IMR-90 (cell line): ENCODE data around the gene CCDC12. TPM values are rescaled to one million over a fixed set of nuclear protein-coding genes. Genes with fewer than 3 reads are reported as not detected.

ENCODE experiments used
- ATAC-seq: fragments of 200-7000 bp; cut with Tn5 transposase; 2 replicates; pipeline ENCODE4 v1.9.1; 2020; ENCODE audit warnings: low read depth, mild to moderate bottlenecking, moderate library complexity
- BruUV-seq: library from RNA; stranded (reverse); fragments of 400-500 nt; replicated peaks from 2 replicates; lab custom pipeline; 2021; lab: Mats Ljungman, UMichigan
- CTCF ChIA-PET: fragments of 300-600 bp; formaldehyde crosslinking; extraction: SDS; loops from one replicate; lab custom pipeline; 2021; ENCODE audit warnings: antibody characterized with exemption; lab: Yijun Ruan, JAX
- POLR2A ChIA-PET: fragments of 300-600 bp; sonication (Branson Sonifier 250); formaldehyde crosslinking; loops from one replicate; lab custom pipeline; 2022; ENCODE audit warnings: antibody characterized with exemption; ENCODE audit not compliant: unreplicated experiment; lab: Charles Lee
- DNase-seq: peaks from one replicate; pipeline ENCODE4 v3.0.0; 2013
- H2AFZ ChIP-seq: replicated peaks from 2 replicates; pipeline ENCODE3; 2013; ENCODE audit warnings: low read length, mild to moderate bottlenecking; ENCODE audit not compliant: poor library complexity
- H2AK5ac ChIP-seq: 2 replicates; pipeline ENCODE4 v1.6.1; 2013; ENCODE audit warnings: low read depth, low read length, inconsistent platforms
- H2AK9ac ChIP-seq: replicated peaks from 2 replicates; pipeline ENCODE3; 2013; ENCODE audit warnings: mild to moderate bottlenecking, low read depth, low read length, moderate library complexity; ENCODE audit not compliant: poor library complexity
- H2BK120ac ChIP-seq: 2 replicates; pipeline ENCODE4 v1.6.1; 2013; ENCODE audit warnings: low read depth, low read length, inconsistent platforms
- H2BK15ac ChIP-seq: 3 replicates; pipeline ENCODE4 v1.6.1; 2013; ENCODE audit warnings: low read depth, low read length, inconsistent platforms
- H2BK20ac ChIP-seq: 2 replicates; pipeline ENCODE4 v1.6.1; 2013; ENCODE audit warnings: low read depth, mild to moderate bottlenecking, inconsistent platforms, low read length, moderate library complexity
- H2BK5ac ChIP-seq: 2 replicates; pipeline ENCODE4 v1.6.1; 2013; ENCODE audit warnings: mild to moderate bottlenecking, low read depth, low read length, inconsistent platforms; ENCODE audit not compliant: poor library complexity, severe bottlenecking
- H3K14ac ChIP-seq: replicated peaks from 2 replicates; pipeline ENCODE4 v1.6.1; 2013; ENCODE audit warnings: low read depth, low read length, inconsistent platforms
- H3K18ac ChIP-seq: 2 replicates; pipeline ENCODE4 v1.6.1; 2013; ENCODE audit warnings: low read depth, low read length, control low read depth
- H3K23ac ChIP-seq: 2 replicates; pipeline ENCODE4 v1.6.1; 2013; ENCODE audit warnings: low read depth, low read length, inconsistent platforms
- H3K27ac ChIP-seq: 2 replicates; pipeline ENCODE4 v1.5.1; 2013; ENCODE audit warnings: mild to moderate bottlenecking, control low read depth, low read length; ENCODE audit not compliant: insufficient read depth
- H3K27me3 ChIP-seq: 2 replicates; pipeline ENCODE4 v1.6.1; 2013; ENCODE audit warnings: low read length; ENCODE audit not compliant: control insufficient read depth, insufficient read depth
- H3K36me3 ChIP-seq: 2 replicates; pipeline ENCODE4 v1.6.1; 2013; ENCODE audit warnings: low read length, mixed read lengths; ENCODE audit not compliant: control insufficient read depth, insufficient read depth
- H3K4ac ChIP-seq: 2 replicates; pipeline ENCODE4 v1.6.1; 2013; ENCODE audit warnings: low read depth, low read length, inconsistent platforms
- H3K4me1 ChIP-seq: 2 replicates; pipeline ENCODE4 v1.6.1; 2013; ENCODE audit warnings: low read length, mixed read lengths; ENCODE audit not compliant: control insufficient read depth, insufficient read depth
- H3K4me2 ChIP-seq: 2 replicates; pipeline ENCODE4 v1.6.1; 2013; ENCODE audit warnings: low read depth, mild to moderate bottlenecking, control low read depth, low read length, moderate library complexity
- H3K4me3 ChIP-seq: 2 replicates; pipeline ENCODE4 v1.5.1; 2013; ENCODE audit warnings: low read depth, mild to moderate bottlenecking, control low read depth, low read length, moderate library complexity; ENCODE audit not compliant: insufficient read depth
- H3K56ac ChIP-seq: 2 replicates; pipeline ENCODE4 v1.6.1; 2013; ENCODE audit warnings: low read length, inconsistent platforms; ENCODE audit not compliant: insufficient read depth; ENCODE audit errors: extremely low read depth
- H3K79me1 ChIP-seq, 2 experiments: 2 replicates each; pipeline ENCODE4 v1.6.1; 2013; ENCODE audit warnings: low read length in 2 of 2, inconsistent platforms in 1 of 2, low read depth in 1 of 2
- H3K9ac ChIP-seq: 2 replicates; pipeline ENCODE4 v1.6.1; 2013; ENCODE audit warnings: low read depth, low read length, control low read depth
- H3K9me1 ChIP-seq: 2 replicates; pipeline ENCODE4 v1.6.1; 2013; ENCODE audit warnings: low read length, inconsistent platforms; ENCODE audit not compliant: insufficient read depth
- H3K9me3 ChIP-seq: 2 replicates; pipeline ENCODE4 v1.6.1; 2013; ENCODE audit warnings: low read length; ENCODE audit not compliant: control insufficient read depth, insufficient read depth
- H4K20me1 ChIP-seq: 2 replicates; pipeline ENCODE4 v1.6.1; 2013; ENCODE audit warnings: low read length, inconsistent platforms; ENCODE audit not compliant: insufficient read depth
- H4K5ac ChIP-seq: 2 replicates; pipeline ENCODE4 v1.6.1; 2013; ENCODE audit warnings: mild to moderate bottlenecking, low read depth, low read length, control low read depth
- H4K8ac ChIP-seq, 2 experiments: 2 replicates each; pipeline ENCODE4 v1.6.1; 2013; ENCODE audit warnings: low read depth in 2 of 2, low read length in 2 of 2, control low read depth in 1 of 2, inconsistent platforms in 1 of 2
- H4K91ac ChIP-seq: 2 replicates; pipeline ENCODE4 v1.6.1; 2013; ENCODE audit warnings: low read depth, low read length, inconsistent platforms; ENCODE audit not compliant: insufficient read depth
- CEBPB ChIP-seq: IDR thresholded peaks from 2 replicates; pipeline ENCODE4 v1.6.1; 2012; ENCODE audit warnings: low read depth, low read length, improper control_type of control experiment
- CTCF ChIP-seq: conservative IDR thresholded peaks from 2 replicates; pipeline ENCODE4 v1.5.1; 2012; ENCODE audit warnings: mild to moderate bottlenecking, low read depth, low read length, improper control_type of control experiment
- ELK1 ChIP-seq: fragments of 150-350 bp; IDR thresholded peaks from 2 replicates; pipeline ENCODE4 v1.6.1; 2016; ENCODE audit warnings: low read depth, mild to moderate bottlenecking, low read length, moderate library complexity, borderline replicate concordance
- MAFK ChIP-seq: IDR thresholded peaks from 2 replicates; pipeline ENCODE4 v1.6.1; 2012; ENCODE audit warnings: low read depth, low read length, improper control_type of control experiment
- MAZ ChIP-seq: IDR thresholded peaks from 2 replicates; pipeline ENCODE4 v1.6.1; 2012; ENCODE audit warnings: low read depth, mild to moderate bottlenecking, low read length, improper control_type of control experiment, moderate library complexity, borderline replicate concordance
- NFE2L2 ChIP-seq: fragments of 150-350 bp; IDR thresholded peaks from 2 replicates; pipeline ENCODE4 v1.6.1; 2016; ENCODE audit warnings: low read depth, mild to moderate bottlenecking, low read length
- POLR2A ChIP-seq: IDR thresholded peaks from 2 replicates; pipeline ENCODE4 v1.6.1; 2012; ENCODE audit warnings: mild to moderate bottlenecking, low read depth, low read length
- RAD21 ChIP-seq: IDR thresholded peaks from 2 replicates; pipeline ENCODE4 v1.6.1; 2012; ENCODE audit warnings: low read length, improper control_type of control experiment
- SMC3 ChIP-seq: fragments of 150-350 bp; IDR thresholded peaks from 2 replicates; pipeline ENCODE4 v1.6.1; 2016; ENCODE audit warnings: low read depth, mild to moderate bottlenecking, antibody characterized with exemption, low read length, moderate library complexity
- USF2 ChIP-seq: fragments of 150-350 bp; IDR thresholded peaks from 2 replicates; pipeline ENCODE4 v1.6.1; 2017; ENCODE audit warnings: mild to moderate bottlenecking, antibody characterized with exemption, low read length, low read depth
- WGBS, 2 experiments: methylation state at CpG; one replicate each; pipeline versions ENCODE4 v1.1.5 to v1.1.7; 2013; ENCODE audit warnings: missing lambda C conversion rate in 2 of 2; ENCODE audit not compliant: insufficient read length in 1 of 2; ENCODE audit errors: extremely low coverage in 2 of 2; 5-methylcytosine and 5-hydroxymethylcytosine counted together
- dilution Hi-C: fragments of 300-500 bp; cut with HindIII; formaldehyde crosslinking; loops from one replicate; pipeline ENCODE4 v1.14.3; 2018; ENCODE audit warnings: low sequenced_read_pairs; ENCODE audit not compliant: unreplicated experiment
- in situ Hi-C: fragments of 300-500 bp; cut with MboI; formaldehyde crosslinking; loops from 3 replicates; pipeline ENCODE4 v1.14.3; 2019; ENCODE audit warnings: low sequenced_read_pairs, inconsistent platforms, mixed read lengths
- intact Hi-C: fragments of 100-400 bp; cut with micrococcal nuclease; formaldehyde crosslinking; loops from 2 replicates; pipeline ENCODE4 v1.10.0; 2022
- polyA plus RNA-seq, 3 experiments: library from polyadenylated mRNA; depleted of rRNA; stranded (reverse); fragments of >200 nt; gene quantifications; 2 replicates each; pipeline ENCODE4 v1.2.3, GENCODE V29; 2012; ENCODE audit warnings: low replicate concordance in 1 of 3
- total RNA-seq: library from RNA; depleted of rRNA; stranded (reverse); fragments of >200 nt; gene quantifications from 2 replicates; pipeline ENCODE4 v1.2.3, GENCODE V29; 2012

The CCDC12 gene
- total and polyA plus RNA-seq, 2 of the 4 experiments (the other 2 are of a cell fraction), result 15.2 to 35.1 TPM

GRCh38 chr3:47004369-47005211 is 28.0 kb upstream of the CCDC12 start:
- Histone ChIP-seq H3K27ac (no peak overlapping the region), H2BK15ac (no peak overlapping the region), H2AK9ac (no peak overlapping the region), H2BK120ac (no peak overlapping the region), H4K91ac (no peak overlapping the region), H4K5ac (no peak overlapping the region), H3K4me2 (no peak overlapping the region), H3K9me1 (peaks cover 13% of the 10 kb centered on the region; the same call in 1 of the 2 replicates), H2AK5ac (no peak overlapping the region), H2AFZ (no peak overlapping the region), H3K23ac (no peak overlapping the region), H2BK20ac (no peak overlapping the region), H4K8ac (no peak overlapping the region), H3K4ac (no peak overlapping the region), H4K20me1 (no peaks in the 10 kb centered on the region; the same call in 1 of the 2 replicates), H3K27me3 (no peaks in the 10 kb centered on the region), H3K4me1 (peaks cover 5% of the 10 kb centered on the region), H3K36me3 (peaks cover 6% of the 10 kb centered on the region; the same call in 1 of the 2 replicates), H3K9ac (no peak overlapping the region), H3K56ac (no peak overlapping the region), H3K4me3 (no peak overlapping the region), H3K14ac (no peak overlapping the region), H3K18ac (no peak overlapping the region), H2BK5ac (no peak overlapping the region), H3K79me1 (no peaks in the 10 kb centered on the region), H3K9me3 (no peaks in the 10 kb centered on the region)
- 93% methylated on average over 11 of the region's 17 CpGs; no CpG with 5 or more reads in 1 of the 2 experiments for WGBS, 2 experiments
- intact Hi-C loops, result no loop called here
- CTCF ChIA-PET, result no interaction called here
- no TSS peak for BruUV-seq
- DNase-seq, result no peak
- no peak for ATAC-seq
- TF ChIP-seq CTCF, result no peak
- TF ChIP-seq MAFK, result no peak
- TF ChIP-seq USF2, result no peak
- no peak for TF ChIP-seq NFE2L2
- no peak for TF ChIP-seq POLR2A
- no peak for TF ChIP-seq MAZ
- no peak for TF ChIP-seq CEBPB
- TF ChIP-seq ELK1, result no peak
- TF ChIP-seq RAD21, result no peak
- no peak for TF ChIP-seq SMC3
- in situ Hi-C loops, result no loop called here
- dilution Hi-C loops, result no loop called here
- POLR2A ChIA-PET, result no interaction called here
